Activated CD4-positive, alpha-beta T cell treated with anti-CD3 and anti-CD28 coated beads, Interleukin-10, Interleukin-2, amounts not matched to agents 100 ng/mL and 50 ng/mL, durations not matched to agents 16 hours and 8 hours (primary cell): ENCODE data around the gene NUP62.

ENCODE experiments used
- DNase-seq: peaks from one replicate; pipeline ENCODE4 v3.0.0-alpha.2; 2020

The NUP62 gene

GRCh38 chr19:49863935-49864320 lies 65.4 kb downstream of the NUP62 start:
- DNase-seq = no peak

GRCh38 chr19:49863254-49863934 lies 65.9 kb downstream of the NUP62 start:
- no peak for DNase-seq

GRCh38 chr19:49862391-49863253 lies 66.7 kb downstream of the NUP62 start:
- DNase-seq = no peak

GRCh38 chr19:49861541-49862378 lies 67.5 kb downstream of the NUP62 start:
- DNase-seq = no peak

GRCh38 chr19:49861107-49861506 lies 68.2 kb downstream of the NUP62 start:
- no peak for DNase-seq

GRCh38 chr19:49860336-49861102 lies 68.8 kb downstream of the NUP62 start:
- no peak for DNase-seq

- no peak for DNase-seq
These were observed 69.5 kb downstream of the NUP62 start for GRCh38 chr19:49859682-49860335.

GRCh38 chr19:49858088-49858985 lies 71.0 kb downstream of the NUP62 start:
- no peak for DNase-seq

- no peak for DNase-seq
These were observed 71.5 kb downstream of the NUP62 start for GRCh38 chr19:49857838-49858087.

- no peak for DNase-seq
These were observed 72.1 kb downstream of the NUP62 start for GRCh38 chr19:49857061-49857837.
